Skin epidermis (tissue), 12 donors: ENCODE measurements around the gene HES5.

Experiments used
- H3K27ac ChIP-seq, 21 experiments: fragments of 200-600 bp; sonication (generic) in 11 of 21; one replicate each; pipeline ENCODE4 v1.5.0; 2020; ENCODE audit warnings: mild to moderate bottlenecking in 3 of 21, inconsistent platforms in 2 of 21, moderate library complexity in 2 of 21
- H3K4me3 ChIP-seq, 7 experiments: fragments of 200-600 bp; sonication (generic) in 2 of 7; one replicate each; pipeline ENCODE4 v1.5.0; 2020; ENCODE audit warnings: inconsistent platforms in 2 of 7, mild to moderate bottlenecking in 2 of 7, moderate library complexity in 1 of 7

The HES5 gene

DNA sequence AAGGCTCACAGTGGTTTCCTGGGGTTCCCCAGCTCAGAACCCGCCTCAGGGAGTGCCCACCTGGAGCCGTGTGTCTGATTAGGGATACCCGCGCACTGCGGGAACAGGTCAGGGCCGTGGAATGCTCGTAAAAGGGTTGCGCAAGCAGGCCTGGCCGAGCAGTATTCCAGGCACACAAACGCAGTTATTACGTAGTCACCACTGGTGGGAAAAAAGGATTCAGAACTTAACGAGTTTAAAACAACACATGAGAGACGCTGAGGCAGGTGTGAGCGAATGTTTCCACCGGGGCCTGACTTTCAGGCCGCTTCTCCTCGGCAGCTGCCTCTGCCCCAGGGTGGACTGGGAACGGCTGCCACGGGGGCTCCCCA, 35.8 kb downstream of the HES5 start:
- no peak overlapping the region for H3K4me3 ChIP-seq
- peak overlapping the region in 2 of 21 experiments; percentile 56 to 62 for H3K27ac ChIP-seq

DNA sequence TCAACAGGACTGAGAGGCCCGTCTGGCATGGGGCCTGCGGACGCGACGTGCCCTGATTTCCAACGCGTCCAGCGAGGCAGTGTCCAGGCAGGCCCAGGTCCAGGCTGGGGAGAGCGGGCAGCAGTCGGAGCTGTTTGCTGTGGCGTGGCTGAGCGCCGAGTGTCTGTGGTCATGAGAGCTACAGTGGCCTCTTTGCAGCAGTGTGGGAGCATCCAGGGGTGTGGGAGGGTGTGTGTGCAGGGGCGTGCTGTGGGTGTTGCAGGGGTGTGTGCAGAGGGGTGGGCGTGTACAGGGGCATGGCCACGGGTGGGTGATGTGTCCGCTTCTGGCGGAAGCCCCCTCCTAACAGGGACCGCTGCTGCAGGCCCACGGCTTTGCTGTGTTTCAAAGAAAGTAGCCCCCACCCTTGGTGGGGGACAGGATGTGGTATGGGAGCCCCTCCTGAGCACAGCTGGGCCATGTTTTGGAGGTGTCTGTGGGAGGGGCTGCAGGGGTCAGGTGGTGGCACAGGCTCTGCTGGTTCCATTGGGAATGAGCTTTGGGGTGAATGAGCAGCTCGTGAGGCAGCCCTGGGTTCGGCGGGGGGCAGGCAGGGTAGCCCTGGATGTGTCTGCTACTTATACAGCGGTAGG, 36.3 kb downstream of the HES5 start:
- no peak overlapping the region for H3K4me3 ChIP-seq
- H3K27ac ChIP-seq = no peak overlapping the region

DNA sequence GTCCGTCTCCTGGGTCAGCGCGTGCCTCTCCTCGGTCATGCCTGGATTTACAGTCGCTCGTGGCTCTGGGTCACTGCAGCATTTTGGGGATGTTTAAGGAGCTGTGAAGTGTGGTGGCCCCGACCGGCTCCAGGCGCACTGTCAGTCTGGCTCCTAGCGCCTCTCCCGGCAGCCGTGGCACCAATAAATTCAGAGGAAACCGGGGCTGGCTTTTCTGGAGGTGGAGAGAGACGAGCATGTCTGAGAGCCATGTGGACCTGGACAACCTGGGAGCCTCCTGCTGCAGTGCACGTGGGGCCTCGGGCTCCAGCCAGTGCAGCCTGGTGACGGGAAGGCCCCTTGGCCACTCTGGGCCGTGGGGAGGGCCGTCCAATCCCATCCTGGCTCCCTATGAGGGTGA, 36.8 kb downstream of the HES5 start:
- Histone ChIP-seq H3K27ac (no peak overlapping the region), H3K4me3 (no peak overlapping the region)

DNA sequence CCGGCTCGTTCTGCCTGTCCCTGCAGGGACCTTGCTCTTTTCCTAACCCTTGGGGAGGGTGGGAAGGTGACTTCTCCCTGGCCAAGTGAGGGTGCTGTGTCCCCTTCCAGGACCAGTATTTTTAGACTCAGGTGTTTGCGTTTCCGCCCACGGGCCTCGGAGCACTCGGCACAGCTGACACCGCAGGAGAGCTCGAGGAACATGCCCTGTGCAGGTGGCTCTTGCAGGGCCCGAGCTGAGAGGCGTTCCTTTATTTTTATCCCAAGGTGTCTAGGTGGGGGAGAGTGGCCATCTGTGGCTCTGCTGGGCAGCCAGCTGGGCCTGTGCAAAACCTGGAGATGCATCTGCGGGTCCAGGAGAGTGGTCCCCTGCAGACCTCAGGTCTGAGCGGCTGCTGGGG, 38.0 kb downstream of the HES5 start:
- H3K27ac ChIP-seq = no peak overlapping the region

DNA sequence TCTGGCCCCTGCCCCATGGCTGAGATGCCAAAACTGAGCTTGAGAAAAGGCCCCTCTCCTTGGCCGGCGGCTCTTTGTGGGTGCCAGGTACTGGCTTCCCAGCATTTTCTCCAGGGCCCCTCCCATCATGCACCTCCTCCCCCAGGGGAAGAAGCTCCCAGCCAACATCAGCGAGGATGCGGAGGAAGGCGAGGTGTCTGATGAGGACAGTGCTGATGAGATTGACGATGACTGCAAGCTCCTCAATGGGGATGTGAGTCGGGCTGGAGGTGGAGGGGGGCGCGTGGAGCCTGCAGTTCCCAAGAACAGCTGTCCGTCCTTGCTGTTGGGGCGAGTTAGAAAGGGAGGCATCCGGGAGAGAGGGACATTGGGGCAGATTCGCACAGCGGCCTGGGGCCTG, 40.4 kb downstream of the HES5 start:
- no peak overlapping the region for H3K4me3 ChIP-seq
- H3K27ac ChIP-seq = no peak overlapping the region

More for the DNA sequence above, 38.0 kb downstream of the HES5 start:
- H3K4me3 ChIP-seq = no peak overlapping the region

DNA sequence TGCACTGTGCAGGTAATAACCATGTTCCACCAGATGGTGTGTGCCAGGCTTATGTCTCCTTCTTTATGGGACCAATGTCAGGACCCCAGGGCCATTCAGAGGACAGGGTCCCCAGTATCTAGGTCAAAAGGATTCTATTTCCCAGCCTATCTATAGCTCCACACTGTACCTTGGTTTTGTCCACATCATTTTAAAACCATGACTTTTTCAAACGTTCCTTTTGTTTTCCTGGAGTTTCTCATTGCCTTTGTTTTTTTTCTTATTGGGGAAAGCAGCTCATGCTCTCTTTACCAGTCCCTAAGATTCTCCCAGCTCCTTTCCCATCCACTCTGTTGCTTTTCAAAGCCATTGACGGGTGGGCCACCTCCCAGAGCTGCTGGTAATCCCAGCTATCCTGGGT, 41.4 kb downstream of the HES5 start:
- Histone ChIP-seq H3K4me3 (no peak overlapping the region), H3K27ac (no peak overlapping the region)

DNA sequence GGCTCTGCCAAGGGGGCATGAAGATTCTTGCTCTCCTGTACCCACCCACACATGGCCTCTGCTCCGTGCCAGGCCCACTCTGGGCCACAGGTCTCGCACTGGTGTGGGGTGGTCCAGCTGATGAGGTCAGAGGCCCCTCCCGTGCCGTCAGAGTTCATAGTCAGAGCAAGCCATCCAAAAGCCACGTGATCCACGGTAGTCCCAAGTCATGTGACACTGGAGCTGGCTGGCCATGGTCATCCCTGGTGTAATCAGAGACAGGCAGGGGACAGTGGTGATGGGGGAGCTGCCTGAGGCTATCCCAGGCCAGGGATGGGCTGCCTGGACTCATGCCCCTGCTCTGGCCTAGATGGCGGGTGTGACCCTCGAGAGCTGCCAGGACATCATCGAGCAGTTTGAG, 43.5 kb downstream of the HES5 start:
- H3K4me3 ChIP-seq = no peak overlapping the region
- no peak overlapping the region for H3K27ac ChIP-seq

DNA sequence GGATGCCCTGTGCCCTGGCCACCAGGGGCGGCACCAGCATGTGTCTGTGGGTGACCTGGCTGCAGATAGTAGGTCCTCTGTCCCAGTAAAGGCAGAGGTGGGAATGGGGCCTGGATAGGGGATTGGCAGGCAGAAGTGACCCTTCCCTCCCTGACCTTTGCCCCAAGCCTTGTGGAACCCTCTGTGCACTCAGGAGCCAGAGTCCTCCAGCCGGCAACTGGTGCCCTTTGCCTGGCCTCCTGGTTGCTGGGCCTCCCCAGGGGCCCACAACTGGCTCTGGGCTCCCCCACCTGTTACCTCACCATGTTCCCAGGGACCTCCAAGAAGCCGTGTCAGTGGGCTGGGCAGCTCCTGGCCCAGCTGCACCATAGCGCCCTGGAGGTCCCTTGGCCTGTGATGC, 44.0 kb downstream of the HES5 start:
- H3K27ac ChIP-seq = no peak overlapping the region
- H3K4me3 ChIP-seq = no peak overlapping the region

DNA sequence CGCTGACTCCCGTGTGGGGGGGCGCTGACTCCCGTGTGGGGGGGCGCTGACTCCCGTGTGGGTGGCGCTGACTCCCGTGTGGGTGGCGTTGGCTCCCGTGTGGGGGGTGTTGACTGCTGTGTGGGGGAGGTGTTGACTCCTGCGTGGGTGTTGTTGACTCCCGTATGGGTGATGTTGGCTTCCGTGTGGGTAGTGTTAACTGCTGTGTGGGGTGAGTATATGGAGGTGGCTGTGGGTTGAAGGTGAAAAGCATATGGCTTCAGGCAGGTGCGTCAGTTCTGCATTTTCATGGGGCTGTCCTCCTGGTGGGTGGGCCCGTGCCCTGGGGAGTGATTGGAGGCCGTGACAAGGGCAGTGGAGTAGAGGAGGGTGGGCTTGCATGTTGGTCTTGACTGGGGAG, 46.1 kb downstream of the HES5 start:
- Histone ChIP-seq H3K27ac (no peak overlapping the region), H3K4me3 (no peak overlapping the region)

DNA sequence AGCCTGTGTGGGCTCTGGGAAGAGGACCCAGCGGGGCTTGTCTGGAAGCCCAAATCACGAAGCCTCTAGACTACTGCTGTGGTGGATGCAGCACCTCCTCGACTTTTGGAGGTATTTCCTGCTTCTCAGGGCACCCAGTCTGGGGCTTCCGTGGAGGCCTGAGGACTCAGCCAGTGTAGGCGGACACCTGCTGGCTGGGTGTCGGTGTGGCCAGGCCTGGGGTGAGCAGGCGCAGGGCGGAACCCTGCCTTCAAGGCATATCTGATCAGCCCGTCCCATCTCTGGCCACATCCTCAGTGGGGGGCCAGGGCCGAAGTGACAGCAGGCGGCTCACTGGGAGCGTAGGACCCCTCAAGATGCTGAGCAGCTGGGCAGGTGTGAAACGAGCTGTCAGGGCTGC, 47.0 kb downstream of the HES5 start:
- H3K4me3 ChIP-seq = no peak overlapping the region
- H3K27ac ChIP-seq = no peak overlapping the region

DNA sequence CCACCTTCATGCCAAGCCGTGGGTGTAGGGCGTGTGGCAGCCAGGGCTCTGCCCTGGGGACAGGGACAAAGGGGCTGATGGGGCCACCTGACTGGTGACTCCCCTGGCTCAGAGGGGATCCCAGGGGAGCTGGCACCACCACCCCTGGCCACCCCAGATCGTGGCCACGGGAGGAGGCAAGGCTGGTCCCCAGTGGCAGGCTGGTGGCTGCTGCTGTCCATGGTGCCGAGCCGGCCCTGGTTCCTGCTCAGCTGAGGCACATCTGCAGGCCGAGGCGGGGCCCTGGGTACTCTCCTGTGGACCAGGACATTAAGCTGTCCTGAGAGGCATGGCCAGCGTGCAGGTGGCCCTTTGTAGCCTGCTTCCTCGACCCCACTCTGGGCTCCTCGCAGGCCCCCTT, 47.5 kb downstream of the HES5 start:
- Histone ChIP-seq H3K4me3 (no peak overlapping the region), H3K27ac (no peak overlapping the region)

DNA sequence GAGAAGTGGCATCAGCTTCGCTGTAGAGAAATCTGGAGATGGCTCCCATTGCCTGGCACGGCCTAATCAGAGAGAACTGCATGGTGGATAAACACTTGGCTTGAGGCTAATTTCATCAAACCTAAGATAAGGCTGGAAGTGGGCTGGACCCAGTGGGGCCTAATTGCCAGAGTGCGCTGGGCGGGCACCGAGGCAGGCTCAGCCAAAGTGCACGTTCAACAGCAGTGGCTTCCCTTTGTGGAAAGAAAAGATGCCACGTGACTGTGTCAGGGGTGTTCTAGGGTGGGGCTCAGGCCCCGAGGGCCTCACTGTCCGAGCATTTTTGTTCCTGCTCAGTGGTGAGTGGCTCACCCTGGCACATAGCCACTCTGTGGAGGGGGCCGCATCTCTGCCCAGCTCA, 48.2 kb downstream of the HES5 start:
- Histone ChIP-seq H3K4me3 (no peak overlapping the region), H3K27ac (peak overlapping the region in 1 of 21 experiments; percentile 20)

DNA sequence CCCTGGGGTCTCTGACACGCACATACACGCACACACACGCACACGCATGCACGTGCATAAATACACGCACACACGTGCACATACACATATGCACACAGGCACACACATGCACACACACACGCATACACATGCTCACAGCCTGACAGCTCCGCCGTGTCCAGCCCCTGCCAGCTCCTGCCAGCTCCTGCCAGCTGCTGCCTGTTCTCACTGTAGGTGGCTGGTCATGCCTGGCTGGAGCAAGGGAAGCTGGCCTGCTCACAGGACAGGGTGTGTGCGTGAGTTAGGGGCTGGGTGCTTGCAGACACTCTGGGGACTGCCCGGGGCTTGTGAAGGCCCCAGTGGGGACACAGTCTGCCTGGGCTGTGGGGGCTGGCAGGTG, 49.1 kb downstream of the HES5 start:
- Histone ChIP-seq H3K27ac (no peak overlapping the region), H3K4me3 (no peak overlapping the region)

DNA sequence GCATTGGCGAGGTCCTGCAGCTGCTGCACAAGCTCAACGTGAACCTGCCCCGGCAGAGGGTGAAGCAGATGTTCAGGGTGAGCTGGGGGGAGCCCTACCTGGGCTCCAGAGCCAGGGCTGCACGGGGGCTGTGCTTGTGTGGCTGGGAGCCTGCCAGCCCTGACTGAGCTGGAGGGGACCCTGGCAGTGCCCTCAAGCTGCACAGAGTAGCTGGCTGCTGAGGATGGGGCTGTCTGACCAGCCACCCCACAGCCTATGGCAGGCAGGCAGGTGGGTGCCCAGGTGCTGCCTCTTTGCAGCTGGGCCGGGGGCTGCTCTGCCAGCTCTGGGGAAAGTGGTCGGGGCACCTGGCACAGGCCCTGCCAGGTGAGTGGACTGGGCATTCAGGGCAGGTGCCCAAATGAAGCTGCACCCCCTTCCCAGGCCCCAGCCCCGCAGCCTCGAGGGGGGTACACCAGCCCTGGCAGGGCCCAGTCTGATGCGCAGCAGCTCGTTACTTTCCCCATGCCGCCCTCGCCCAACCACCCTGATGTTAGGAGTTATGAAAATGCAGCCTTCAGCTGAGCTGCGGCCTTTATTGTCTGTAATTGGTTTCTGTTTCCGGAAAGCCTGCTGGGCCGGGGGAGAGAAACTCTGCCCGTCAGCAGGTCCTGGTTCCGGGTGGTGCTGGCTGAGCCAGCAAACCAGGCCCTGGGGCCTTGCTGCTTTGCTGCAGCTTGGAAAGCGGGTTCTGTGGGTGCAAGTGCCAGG, 49.7 kb downstream of the HES5 start:
- H3K27ac ChIP-seq = peak overlapping the region in 3 of 21 experiments; percentile 15 to 37 (median 21)
- no peak overlapping the region for H3K4me3 ChIP-seq

DNA sequence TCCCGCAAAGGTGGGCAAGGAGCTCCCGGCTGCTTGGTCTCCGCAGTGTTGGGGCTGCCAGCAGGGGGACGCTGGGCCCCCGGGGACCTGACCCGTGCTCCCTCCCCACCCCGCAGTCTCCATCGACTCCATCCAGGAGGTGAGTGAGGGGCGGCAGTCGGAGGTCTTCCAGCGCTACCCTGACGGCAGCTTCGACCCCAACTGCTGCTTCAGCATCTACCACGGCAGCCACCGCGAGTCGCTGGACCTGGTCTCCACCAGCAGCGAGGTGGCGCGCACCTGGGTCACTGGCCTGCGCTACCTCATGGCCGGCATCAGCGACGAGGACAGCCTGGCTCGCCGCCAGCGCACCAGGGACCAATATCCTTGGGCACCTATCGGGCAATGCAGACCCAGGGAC, 50.4 kb downstream of the HES5 start:
- no peak overlapping the region for H3K27ac ChIP-seq
- H3K4me3 ChIP-seq = no peak overlapping the region

DNA sequence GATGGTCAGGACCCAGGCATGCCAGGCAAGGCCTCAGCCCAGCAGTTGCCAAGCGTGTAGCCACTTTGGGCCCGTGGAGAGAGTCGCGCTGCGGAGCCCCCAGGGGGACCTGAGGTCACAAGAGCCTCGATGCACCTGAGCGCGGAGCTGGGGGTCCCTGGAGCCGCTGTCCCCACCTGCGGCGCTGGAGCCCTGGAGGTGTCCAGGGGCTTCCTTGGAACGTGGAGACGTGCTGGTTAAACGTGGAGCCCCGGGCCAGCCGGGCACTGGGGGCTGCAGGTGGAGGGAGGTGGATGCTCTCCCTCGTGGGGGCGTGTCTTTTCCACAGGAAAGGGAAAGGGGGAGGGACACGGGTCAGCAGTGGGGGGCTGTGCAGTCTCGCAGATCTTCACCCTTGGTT, 50.9 kb downstream of the HES5 start:
- Histone ChIP-seq H3K4me3 (no peak overlapping the region), H3K27ac (no peak overlapping the region)
